Endothelial cell of umbilical vein (primary cell): ENCODE data around the gene RGS12. TPM values are rescaled to one million over a fixed set of nuclear protein-coding genes. Genes with fewer than 3 reads are reported as not detected.
A peak's percentile ranks its signal among the peaks of the same experiment; 100 is the strongest.

Experiments
- BruUV-seq: library from RNA; stranded (reverse); fragments of 400-500 nt; replicated peaks from 2 replicates; lab custom pipeline; 2021; lab: Mats Ljungman, UMichigan
- CTCF ChIA-PET: fragments of 300-600, 350-600 bp; sonication (Branson Sonifier 250); formaldehyde crosslinking; loops from one replicate; lab custom pipeline; 2021; ENCODE audit warnings: antibody characterized with exemption, inconsistent platforms; lab: Charles Lee
- POLR2A ChIA-PET: fragments of 300-600, 350-600 bp; sonication (Branson Sonifier 250); formaldehyde crosslinking; loops from one replicate; lab custom pipeline; 2021; ENCODE audit warnings: antibody characterized with exemption, inconsistent platforms; lab: Charles Lee
- DNase-seq: peaks from one replicate; pipeline ENCODE4 v3.0.0-alpha.2; 2011; ENCODE audit warnings: low read depth, low spot score
- FAIRE-seq: peaks from 2 replicates; lab custom pipeline; 2011; peaks lifted over from hg19 to GRCh38; lab: Jason Lieb, UNC
- H2AFZ ChIP-seq: 2 replicates; pipeline ENCODE4 v1.6.0; 2012; ENCODE audit warnings: low read depth, low read length, control low read depth, inconsistent platforms
- H3K27ac ChIP-seq: 2 replicates; pipeline ENCODE4 v1.5.1; 2011; ENCODE audit warnings: low read depth, mild to moderate bottlenecking, control low read depth, low read length, moderate library complexity; ENCODE audit not compliant: insufficient read depth
- H3K27me3 ChIP-seq, 2 experiments: 2 replicates each; pipeline versions ENCODE4 v1.6.0 to v1.6.1; 2011; ENCODE audit warnings: low read length in 2 of 2, mixed read lengths in 1 of 2; ENCODE audit not compliant: control insufficient read depth in 2 of 2, insufficient read depth in 2 of 2
- H3K36me3 ChIP-seq, 2 experiments: 2 replicates in 1 of 2; 3 replicates in 1 of 2; pipeline ENCODE4 v1.5.1; 2011; ENCODE audit warnings: low read length in 2 of 2, mild to moderate bottlenecking in 1 of 2, moderate library complexity in 1 of 2; ENCODE audit not compliant: control insufficient read depth in 2 of 2, insufficient read depth in 2 of 2; ENCODE audit errors: extremely low read depth in 1 of 2
- H3K4me1 ChIP-seq: 3 replicates; pipeline ENCODE4 v1.5.1; 2011; ENCODE audit warnings: mild to moderate bottlenecking, low read length; ENCODE audit not compliant: control insufficient read depth, insufficient read depth; ENCODE audit errors: extremely low read depth
- H3K4me2 ChIP-seq: 2 replicates; pipeline ENCODE4 v1.6.1; 2011; ENCODE audit warnings: low read length, control low read depth, mixed read lengths; ENCODE audit not compliant: insufficient read depth
- H3K4me3 ChIP-seq, 3 experiments: fragments of 200-600 bp in 1 of 3; sonication (generic), shearing (Covaris generic) in 1 of 3; replicated peaks in 1 of 3; 2 replicates each; pipeline ENCODE4 v1.5.1; 2011 to 2016; ENCODE audit warnings: control low read depth in 3 of 3, low read length in 3 of 3, mild to moderate bottlenecking in 2 of 3, inconsistent platforms in 1 of 3, low read depth in 1 of 3, moderate library complexity in 1 of 3; ENCODE audit not compliant: insufficient read depth in 1 of 3
- H3K79me2 ChIP-seq: 2 replicates; pipeline ENCODE4 v1.6.0; 2012; ENCODE audit warnings: low read length, inconsistent platforms; ENCODE audit not compliant: control insufficient read depth, insufficient read depth
- H3K9ac ChIP-seq: replicated peaks from 2 replicates; pipeline ENCODE3; 2011; ENCODE audit warnings: low read length, control low read depth; ENCODE audit not compliant: insufficient read depth; ENCODE audit errors: extremely low read depth
- H3K9me1 ChIP-seq: replicated peaks from 3 replicates; pipeline ENCODE4 v1.6.0; 2011; ENCODE audit warnings: mild to moderate bottlenecking, low read length; ENCODE audit not compliant: control insufficient read depth, insufficient read depth; ENCODE audit errors: extremely low read depth
- H3K9me3 ChIP-seq: replicated peaks from 2 replicates; pipeline ENCODE4 v1.5.1; 2012; ENCODE audit warnings: low read length, inconsistent platforms; ENCODE audit not compliant: control insufficient read depth, insufficient read depth
- H4K20me1 ChIP-seq: replicated peaks from 2 replicates; pipeline ENCODE3; 2011; ENCODE audit warnings: mild to moderate bottlenecking, low read length; ENCODE audit not compliant: control insufficient read depth, insufficient read depth; ENCODE audit errors: extremely low read depth
- FOS ChIP-seq: IDR thresholded peaks from 2 replicates; pipeline ENCODE4 v1.6.1; 2011; ENCODE audit warnings: mild to moderate bottlenecking, low read length, moderate library complexity, borderline replicate concordance; ENCODE audit not compliant: insufficient read depth
- JUN ChIP-seq: IDR thresholded peaks from 2 replicates; pipeline ENCODE4 v1.6.1; 2011; ENCODE audit warnings: borderline replicate concordance, low read depth; ENCODE audit not compliant: insufficient read length, insufficient read depth
- MYC ChIP-seq: IDR thresholded peaks from one replicate; pipeline ENCODE4 v1.6.1; 2011; ENCODE audit warnings: mild to moderate bottlenecking, low read depth, low read length
- POLR2A ChIP-seq: IDR thresholded peaks from 2 replicates; pipeline ENCODE4 v1.6.1; 2012; ENCODE audit warnings: low read depth, mild to moderate bottlenecking, control low read depth, low read length
- POLR2AphosphoS5 ChIP-seq: IDR thresholded peaks from 2 replicates; pipeline ENCODE4 v1.6.1; 2012; ENCODE audit warnings: low read depth, mild to moderate bottlenecking, control low read depth, low read length, moderate library complexity; ENCODE audit not compliant: insufficient read depth
- dilution Hi-C: fragments of 300-500 bp; cut with MboI; formaldehyde crosslinking; loops from one replicate; pipeline ENCODE4 v1.15.0; 2019; ENCODE audit warnings: low sequenced_read_pairs; ENCODE audit not compliant: extremely low pct_ligation_motif_present
- intact Hi-C: fragments of 100-400 bp; cut with micrococcal nuclease; formaldehyde crosslinking; loops from one replicate; pipeline ENCODE4 v1.10.0; 2022
- polyA plus RNA-seq, 4 experiments: library from polyadenylated mRNA; depleted of rRNA in 3 of 4; stranded (reverse) in 3 of 4; unstranded in 1 of 4; fragments of >200 nt; gene quantifications; 2 replicates each; pipeline versions ENCODE4 v1.2.1 to v1.2.3, GENCODE V29; 2011 to 2012; ENCODE audit warnings: missing spikeins in 1 of 4
- total RNA-seq: library from RNA; stranded (reverse); gene quantifications from 2 replicates; pipeline ENCODE4 v1.2.3, GENCODE V29; 2021

The RGS12 gene
- total and polyA plus RNA-seq, 2 donors (not counting 3 experiments of a cell fraction or from before 2014, with no cell fraction given): 65.2 to 75.4 TPM

- Histone ChIP-seq H3K4me2 (peak overlapping the region; percentile 70), H3K36me3 (no peaks in the 10 kb centered on the region), H3K4me3 (peak overlapping the region; percentile 29 to 64 (median 42)), H2AFZ (peak overlapping the region; percentile 40), H3K27me3 (no peaks in the 10 kb centered on the region), H3K9me1 (no peaks in the 10 kb centered on the region), H4K20me1 (no peaks in the 10 kb centered on the region), H3K9ac (peak overlapping the region; percentile 47), H3K27ac (peak overlapping the region; percentile 61), H3K4me1 (peaks cover 18% of the 10 kb centered on the region), H3K9me3 (no peaks in the 10 kb centered on the region), H3K79me2 (peaks cover 36% of the 10 kb centered on the region)
- DNase-seq (no peak), FAIRE-seq (peak; percentile 93)
- TF ChIP-seq POLR2AphosphoS5: peak; percentile 90
- no peak for TF ChIP-seq JUN
- no peak for TF ChIP-seq FOS
- TF ChIP-seq POLR2A: peak; percentile 61
- TF ChIP-seq MYC: no peak
- intact Hi-C loops (loop anchor here (1.0 to 5.0 kb wide), 2 partner anchors 50 to 220 kb away; partner anchors contain the start of genes HTT and HTT-AS), dilution Hi-C loops (no loop called here)
- ChIA-PET POLR2A (interaction anchor here (1.2 to 1.5 kb wide), 3 partner anchors 12 to 43 kb away, joined by 3 to 4 read pairs (median 4); no protein-coding TSS in a partner anchor), CTCF (interaction anchor here (0.8 to 1.8 kb wide), 3 partner anchors 13 to 189 kb away, joined by 3 to 5 read pairs (median 3); no protein-coding TSS in a partner anchor)
- no TSS peak for BruUV-seq
Observed at GRCh38 chr4:3291969-3292570, 751 bp upstream of the RGS12 start.
